ENCODE measurements around the gene SLX4IP. TPM values are rescaled to one million over a fixed set of nuclear protein-coding genes. Genes with fewer than 3 reads are reported as not detected.

SLX4IP gene
- total RNA-seq, 1 experiment from 2014 or later = 7.4 TPM

DNA sequence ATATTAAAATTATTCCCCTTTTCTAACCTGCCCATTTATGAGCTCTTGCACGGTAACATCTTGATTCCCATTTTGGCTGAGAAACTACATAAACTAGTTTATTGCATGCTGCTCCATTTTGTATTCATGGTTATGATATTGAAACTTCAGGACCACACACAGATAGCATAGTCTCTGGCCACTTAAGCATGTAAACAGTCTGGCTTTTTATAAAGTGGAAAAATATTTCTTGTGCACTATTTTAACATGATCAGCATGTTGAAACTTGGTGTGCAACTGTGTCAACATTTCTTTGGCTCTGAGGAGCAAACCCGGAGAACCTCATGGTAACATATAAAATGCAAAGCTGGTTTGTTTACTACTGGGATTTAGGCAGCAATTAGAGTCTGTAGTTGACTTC lies 70.7 kb downstream of the SLX4IP start (continued):
- TF ChIP-seq, protein P1, sequence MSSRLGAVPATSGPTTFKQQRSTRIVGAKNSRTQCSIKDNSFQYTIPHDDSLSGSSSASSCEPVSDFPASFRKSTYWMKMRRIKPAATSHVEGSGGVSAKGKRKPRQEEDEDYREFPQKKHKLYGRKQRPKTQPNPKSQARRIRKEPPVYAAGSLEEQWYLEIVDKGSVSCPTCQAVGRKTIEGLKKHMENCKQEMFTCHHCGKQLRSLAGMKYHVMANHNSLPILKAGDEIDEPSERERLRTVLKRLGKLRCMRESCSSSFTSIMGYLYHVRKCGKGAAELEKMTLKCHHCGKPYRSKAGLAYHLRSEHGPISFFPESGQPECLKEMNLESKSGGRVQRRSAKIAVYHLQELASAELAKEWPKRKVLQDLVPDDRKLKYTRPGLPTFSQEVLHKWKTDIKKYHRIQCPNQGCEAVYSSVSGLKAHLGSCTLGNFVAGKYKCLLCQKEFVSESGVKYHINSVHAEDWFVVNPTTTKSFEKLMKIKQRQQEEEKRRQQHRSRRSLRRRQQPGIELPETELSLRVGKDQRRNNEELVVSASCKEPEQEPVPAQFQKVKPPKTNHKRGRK (CRISPR knock-in tag; IDR thresholded peaks at IDR 0.05; ENCODE audit: borderline replicate concordance) = no peak
- no peak for TF ChIP-seq NR1H2 (CRISPR knock-in tag; IDR thresholded peaks at IDR 0.05)

DNA sequence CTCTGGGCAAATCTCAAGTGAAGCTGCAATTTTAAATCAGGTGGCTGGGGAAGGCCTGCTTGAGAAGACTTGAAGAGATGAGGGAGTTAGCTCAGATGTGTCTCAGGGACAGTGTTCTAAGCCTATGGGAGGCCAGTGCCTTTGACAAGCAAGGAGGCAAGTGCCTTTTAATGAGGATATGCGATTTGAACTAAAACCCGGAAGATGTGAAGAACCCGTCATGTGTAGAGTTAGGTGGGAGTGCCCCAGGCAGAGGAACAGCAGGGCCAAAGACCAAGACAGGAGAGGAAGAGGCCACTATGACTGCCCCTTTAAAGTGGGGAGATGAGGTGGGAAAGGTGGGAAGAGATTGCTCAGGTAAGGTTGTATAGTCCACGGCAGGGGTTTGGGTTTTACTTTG lies 71.9 kb downstream of the SLX4IP start:
- ATAC-seq = no peak
- ChIA-PET POLR2A (no interaction called here), CTCF (no interaction called here)
- Mint-ChIP-seq H3K27ac (no peak overlapping the region; the same call in 1 of the 2 replicates), H3K36me3 (peaks cover 3% of the 10 kb centered on the region; the same call in 1 of the 2 replicates), H3K27me3 (ENCODE audit: low read depth) (no peaks in the 10 kb centered on the region), H3K4me3 (no peak overlapping the region), H3K4me1 (peaks cover 50% of the 10 kb centered on the region), H3K9me3 (peaks cover 4% of the 10 kb centered on the region; the same call in 1 of the 2 replicates)
- DNase-seq (ENCODE audit: low spot score) = no peak
- TF ChIP-seq OVOL2 (CRISPR knock-in tag; IDR thresholded peaks at IDR 0.05; ENCODE audit: borderline replicate concordance) (no peak), IRF2 (CRISPR knock-in tag; IDR thresholded peaks at IDR 0.05; ENCODE audit: borderline replicate concordance, low read depth) (no peak), ZNF263 (CRISPR knock-in tag; IDR thresholded peaks at IDR 0.05; ENCODE audit: low read depth) (no peak), GABPB1 (CRISPR knock-in tag; IDR thresholded peaks at IDR 0.05) (no peak), GRHL2 (CRISPR knock-in tag; IDR thresholded peaks at IDR 0.05; ENCODE audit: insufficient replicate concordance, severe bottlenecking) (no peak), ZNF416 (CRISPR knock-in tag; IDR thresholded peaks at IDR 0.05) (no peak), ZNF396 (CRISPR knock-in tag; IDR thresholded peaks at IDR 0.05; ENCODE audit: borderline replicate concordance) (no peak), ZNF317 (CRISPR knock-in tag; IDR thresholded peaks at IDR 0.05; ENCODE audit: borderline replicate concordance, low read depth) (no peak), GTF2I (CRISPR knock-in tag; conservative IDR thresholded peaks at IDR 0.05) (no peak), CREB1 (CRISPR knock-in tag; IDR thresholded peaks at IDR 0.05) (no peak), JAZF1 (CRISPR knock-in tag; IDR thresholded peaks at IDR 0.05) (no peak), HMGA2 (CRISPR knock-in tag; IDR thresholded peaks at IDR 0.05) (no peak)
- TF ChIP-seq, protein P2, sequence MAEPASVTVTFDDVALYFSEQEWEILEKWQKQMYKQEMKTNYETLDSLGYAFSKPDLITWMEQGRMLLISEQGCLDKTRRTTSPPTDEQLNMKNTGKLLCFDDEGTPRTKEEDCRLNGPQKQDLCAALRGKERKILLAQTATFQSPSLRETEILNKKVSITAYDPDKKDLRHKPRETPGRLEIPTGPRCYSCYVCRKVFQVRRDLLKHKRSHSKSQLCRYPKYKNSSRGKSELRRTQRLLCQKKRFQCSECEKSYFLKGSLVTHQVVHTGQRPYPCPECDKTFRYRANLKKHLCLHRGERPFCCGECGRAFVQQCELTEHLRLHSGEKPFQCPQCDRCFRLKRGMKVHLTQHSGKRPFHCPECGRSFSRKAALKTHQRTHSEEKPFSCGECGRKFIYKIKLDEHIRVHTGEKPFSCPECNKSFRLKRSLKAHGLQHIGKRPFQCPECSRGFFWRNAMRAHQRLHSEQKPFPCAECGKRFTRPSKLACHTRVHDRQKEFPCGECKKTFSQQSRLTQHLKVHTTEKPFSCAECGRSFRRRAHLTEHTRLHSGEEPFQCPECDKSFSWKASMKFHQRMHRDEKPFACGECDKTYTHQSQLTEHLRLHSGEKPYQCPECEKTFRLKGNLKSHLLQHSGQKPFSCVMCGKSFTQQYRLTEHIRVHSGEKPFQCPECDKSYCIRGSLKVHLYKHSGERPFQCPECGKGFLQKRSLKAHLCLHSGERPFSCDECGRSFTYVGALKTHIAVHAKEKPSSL (CRISPR knock-in tag; conservative IDR thresholded peaks at IDR 0.05) = no peak
- TF ChIP-seq, protein P3, sequence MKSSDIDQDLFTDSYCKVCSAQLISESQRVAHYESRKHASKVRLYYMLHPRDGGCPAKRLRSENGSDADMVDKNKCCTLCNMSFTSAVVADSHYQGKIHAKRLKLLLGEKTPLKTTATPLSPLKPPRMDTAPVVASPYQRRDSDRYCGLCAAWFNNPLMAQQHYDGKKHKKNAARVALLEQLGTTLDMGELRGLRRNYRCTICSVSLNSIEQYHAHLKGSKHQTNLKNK (CRISPR knock-in tag; IDR thresholded peaks at IDR 0.05) = no peak
- TF ChIP-seq, protein P4, sequence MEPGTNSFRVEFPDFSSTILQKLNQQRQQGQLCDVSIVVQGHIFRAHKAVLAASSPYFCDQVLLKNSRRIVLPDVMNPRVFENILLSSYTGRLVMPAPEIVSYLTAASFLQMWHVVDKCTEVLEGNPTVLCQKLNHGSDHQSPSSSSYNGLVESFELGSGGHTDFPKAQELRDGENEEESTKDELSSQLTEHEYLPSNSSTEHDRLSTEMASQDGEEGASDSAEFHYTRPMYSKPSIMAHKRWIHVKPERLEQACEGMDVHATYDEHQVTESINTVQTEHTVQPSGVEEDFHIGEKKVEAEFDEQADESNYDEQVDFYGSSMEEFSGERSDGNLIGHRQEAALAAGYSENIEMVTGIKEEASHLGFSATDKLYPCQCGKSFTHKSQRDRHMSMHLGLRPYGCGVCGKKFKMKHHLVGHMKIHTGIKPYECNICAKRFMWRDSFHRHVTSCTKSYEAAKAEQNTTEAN (CRISPR knock-in tag; IDR thresholded peaks at IDR 0.05) = no peak
- TF ChIP-seq, protein P5, sequence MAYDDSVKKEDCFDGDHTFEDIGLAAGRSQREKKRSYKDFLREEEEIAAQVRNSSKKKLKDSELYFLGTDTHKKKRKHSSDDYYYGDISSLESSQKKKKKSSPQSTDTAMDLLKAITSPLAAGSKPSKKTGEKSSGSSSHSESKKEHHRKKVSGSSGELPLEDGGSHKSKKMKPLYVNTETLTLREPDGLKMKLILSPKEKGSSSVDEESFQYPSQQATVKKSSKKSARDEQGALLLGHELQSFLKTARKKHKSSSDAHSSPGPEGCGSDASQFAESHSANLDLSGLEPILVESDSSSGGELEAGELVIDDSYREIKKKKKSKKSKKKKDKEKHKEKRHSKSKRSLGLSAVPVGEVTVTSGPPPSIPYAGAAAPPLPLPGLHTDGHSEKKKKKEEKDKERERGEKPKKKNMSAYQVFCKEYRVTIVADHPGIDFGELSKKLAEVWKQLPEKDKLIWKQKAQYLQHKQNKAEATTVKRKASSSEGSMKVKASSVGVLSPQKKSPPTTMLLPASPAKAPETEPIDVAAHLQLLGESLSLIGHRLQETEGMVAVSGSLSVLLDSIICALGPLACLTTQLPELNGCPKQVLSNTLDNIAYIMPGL (CRISPR knock-in tag; IDR thresholded peaks at IDR 0.05) = no peak

Measured in WTC11 (cell line).